Hematopoietic multipotent progenitor cell treated with erythropoietin and hydrocortisone succinate and interleukin-3 and kit ligand, for 15 days (in vitro differentiated cells): ENCODE data around the gene PRKAG2.

ENCODE experiments used
- DNase-seq: peaks from one replicate; pipeline ENCODE4 v3.0.0-alpha.2; 2015; ENCODE audit warnings: low spot score

Gene PRKAG2

GRCh38 chr7:151725844-151726651 lies 150.9 kb downstream of the PRKAG2 start:
- no peak for DNase-seq

- DNase-seq: no peak
These were observed 151.9 kb downstream of the PRKAG2 start for GRCh38 chr7:151724920-151725584.

GRCh38 chr7:151724250-151724915 lies 152.5 kb downstream of the PRKAG2 start:
- DNase-seq: no peak

GRCh38 chr7:151723321-151723720 lies 153.6 kb downstream of the PRKAG2 start:
- DNase-seq: no peak

- DNase-seq: no peak
These were observed 154.4 kb downstream of the PRKAG2 start for GRCh38 chr7:151722533-151722932.

GRCh38 chr7:151721694-151722093 lies 155.2 kb downstream of the PRKAG2 start:
- DNase-seq: no peak

GRCh38 chr7:151721236-151721635 lies 155.7 kb downstream of the PRKAG2 start:
- DNase-seq: no peak

GRCh38 chr7:151720280-151720679 lies 156.6 kb downstream of the PRKAG2 start:
- no peak for DNase-seq

- no peak for DNase-seq
These were observed 157.0 kb downstream of the PRKAG2 start for GRCh38 chr7:151719897-151720242.

- DNase-seq: no peak
These were observed 157.7 kb downstream of the PRKAG2 start for GRCh38 chr7:151719031-151719896.

GRCh38 chr7:151717918-151718317 lies 159.0 kb downstream of the PRKAG2 start:
- no peak for DNase-seq

GRCh38 chr7:151717415-151717814 lies 159.5 kb downstream of the PRKAG2 start:
- no peak for DNase-seq

- no peak for DNase-seq
These were observed 160.6 kb downstream of the PRKAG2 start for GRCh38 chr7:151716323-151716722.

- no peak for DNase-seq
These were observed 161.1 kb downstream of the PRKAG2 start for GRCh38 chr7:151715666-151716315.

GRCh38 chr7:151714201-151714600 lies 162.7 kb downstream of the PRKAG2 start:
- no peak for DNase-seq

- DNase-seq: no peak
These were observed 164.1 kb downstream of the PRKAG2 start for GRCh38 chr7:151712810-151713125.

- no peak for DNase-seq
These were observed 164.8 kb downstream of the PRKAG2 start for GRCh38 chr7:151711906-151712809.

- DNase-seq: no peak
These were observed 165.5 kb downstream of the PRKAG2 start for GRCh38 chr7:151711435-151711872.

GRCh38 chr7:151710646-151711434 lies 166.1 kb downstream of the PRKAG2 start:
- no peak for DNase-seq

- DNase-seq: no peak
These were observed 166.7 kb downstream of the PRKAG2 start for GRCh38 chr7:151710121-151710640.
